Skeletal muscle satellite cell (primary cell): Measurements from ENCODE around the gene TCTA.

Source experiments
- H3K27me3 ChIP-seq: 2 replicates; pipeline ENCODE4 v1.7.0; 2013; ENCODE audit warnings: low read length; ENCODE audit not compliant: control insufficient read depth, insufficient read depth
- H3K36me3 ChIP-seq: 2 replicates; pipeline ENCODE4 v1.7.0; 2013; ENCODE audit warnings: mild to moderate bottlenecking, control low read depth, low read length; ENCODE audit not compliant: insufficient read depth
- H3K4me1 ChIP-seq: 2 replicates; pipeline ENCODE4 v1.7.0; 2013; ENCODE audit warnings: low read length; ENCODE audit not compliant: control insufficient read depth, insufficient read depth
- H3K4me2 ChIP-seq: 2 replicates; pipeline ENCODE4 v1.7.0; 2013; ENCODE audit warnings: mild to moderate bottlenecking, low read length
- H3K4me3 ChIP-seq: 2 replicates; pipeline ENCODE4 v1.7.0; 2013; ENCODE audit warnings: low read length
- H3K9ac ChIP-seq: 2 replicates; pipeline ENCODE4 v1.7.0; 2013; ENCODE audit warnings: mild to moderate bottlenecking, low read depth, low read length, moderate library complexity
- H3K9me3 ChIP-seq: replicated peaks from 2 replicates; pipeline ENCODE4 v1.7.0; 2013; ENCODE audit warnings: mild to moderate bottlenecking, control low read depth, low read length

The TCTA gene

DNA sequence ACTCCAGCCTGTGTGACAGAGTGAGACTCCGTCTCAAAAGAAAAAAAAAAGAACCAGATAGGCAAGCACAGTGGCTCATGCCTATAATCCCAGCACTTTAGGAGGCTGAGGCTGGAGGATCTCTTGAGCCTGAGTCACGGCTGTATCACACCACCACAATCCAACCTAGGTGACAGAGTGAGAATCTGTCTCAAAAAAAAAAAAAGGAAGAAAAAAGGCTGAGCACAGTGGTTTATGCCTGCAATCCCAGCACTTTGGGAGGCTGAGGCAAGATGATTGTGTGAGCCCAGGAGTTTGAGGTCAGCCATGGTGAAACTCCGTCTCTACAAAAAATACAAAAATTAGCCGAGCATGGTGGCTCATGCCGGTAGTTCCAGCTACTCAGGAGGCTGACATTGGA lies 22.5 kb downstream of the TCTA start:
- no peaks in the 10 kb centered on the region for H3K27me3 ChIP-seq
- no peak overlapping the region for H3K4me3 ChIP-seq
- H3K9ac ChIP-seq, result no peak overlapping the region
- H3K4me1 ChIP-seq, result peaks cover 2% of the 10 kb centered on the region
- H3K4me2 ChIP-seq, result no peak overlapping the region
- no peaks in the 10 kb centered on the region for H3K9me3 ChIP-seq
- no peaks in the 10 kb centered on the region for H3K36me3 ChIP-seq

DNA sequence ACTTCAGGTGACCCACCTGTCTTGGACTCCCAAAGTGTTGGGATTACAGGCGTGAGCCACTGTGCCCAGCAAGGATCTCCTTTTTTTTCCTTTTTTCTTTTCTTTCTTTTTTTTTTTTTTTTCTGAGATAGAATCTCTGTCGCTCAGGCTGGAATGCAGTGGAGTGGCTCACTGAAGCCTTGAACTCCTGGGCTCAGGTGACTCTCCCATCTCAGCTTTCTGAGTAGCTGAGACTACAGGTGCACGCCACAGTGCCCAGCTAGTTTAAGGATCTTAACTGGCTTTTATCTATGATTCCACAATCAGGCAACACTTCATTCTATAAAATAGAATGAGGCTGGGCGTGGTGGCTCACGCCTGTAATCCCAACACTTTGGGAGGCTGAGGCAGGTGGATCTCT lies 33.2 kb downstream of the TCTA start:
- Histone ChIP-seq H3K4me2 (no peak overlapping the region), H3K27me3 (no peaks in the 10 kb centered on the region), H3K4me3 (no peak overlapping the region), H3K4me1 (peaks cover 7% of the 10 kb centered on the region), H3K9ac (no peak overlapping the region), H3K9me3 (no peaks in the 10 kb centered on the region), H3K36me3 (no peaks in the 10 kb centered on the region)

DNA sequence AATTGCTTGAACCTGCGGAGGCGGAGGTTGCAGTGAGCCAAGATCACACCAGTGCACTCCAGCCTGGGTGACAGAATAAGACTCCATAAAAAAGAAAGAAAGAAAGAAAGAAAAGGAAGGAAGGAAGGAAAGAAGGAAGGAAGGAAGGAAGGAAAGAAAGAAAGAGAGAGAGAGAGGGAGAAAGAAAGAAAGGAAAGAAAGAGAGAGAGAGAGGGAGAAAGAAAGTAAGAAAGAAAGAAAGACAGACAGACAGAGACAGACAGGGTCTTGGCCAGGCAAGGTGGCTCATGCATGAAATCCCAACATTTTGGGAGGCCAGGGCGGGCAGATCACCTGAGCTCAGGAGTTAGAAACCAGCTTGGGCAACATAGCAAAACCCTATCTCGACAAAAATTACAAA lies 41.4 kb downstream of the TCTA start:
- no peaks in the 10 kb centered on the region for H3K9me3 ChIP-seq
- H3K36me3 ChIP-seq, result no peaks in the 10 kb centered on the region
- no peak overlapping the region for H3K4me2 ChIP-seq
- H3K4me1 ChIP-seq, result peaks cover 25% of the 10 kb centered on the region
- H3K27me3 ChIP-seq, result no peaks in the 10 kb centered on the region
- no peak overlapping the region for H3K4me3 ChIP-seq
- no peak overlapping the region for H3K9ac ChIP-seq

DNA sequence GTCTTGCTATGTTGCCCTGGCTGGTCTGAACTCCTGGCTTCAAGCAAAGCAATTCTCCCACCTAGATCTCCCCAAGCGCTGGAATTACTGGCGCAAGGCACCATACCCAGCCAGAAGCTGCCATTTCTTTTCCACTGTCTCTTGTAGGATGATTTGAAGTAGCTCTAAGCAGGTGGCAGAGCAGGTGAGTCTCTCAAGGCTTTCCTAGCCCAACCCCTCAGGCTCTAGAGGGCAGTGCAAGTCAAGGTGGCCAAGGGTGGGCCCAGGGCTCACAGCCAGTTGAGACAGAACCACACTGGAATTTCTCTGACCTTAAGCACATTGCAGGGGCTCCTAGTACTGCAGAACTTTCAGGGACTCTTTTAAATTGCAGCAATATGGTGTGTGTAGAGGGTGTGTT lies 42.2 kb downstream of the TCTA start:
- H3K36me3 ChIP-seq, result no peaks in the 10 kb centered on the region
- no peak overlapping the region for H3K4me2 ChIP-seq
- H3K9me3 ChIP-seq, result no peaks in the 10 kb centered on the region
- H3K4me3 ChIP-seq, result no peak overlapping the region
- H3K9ac ChIP-seq, result no peak overlapping the region
- H3K4me1 ChIP-seq, result peaks cover 34% of the 10 kb centered on the region
- H3K27me3 ChIP-seq, result no peaks in the 10 kb centered on the region

DNA sequence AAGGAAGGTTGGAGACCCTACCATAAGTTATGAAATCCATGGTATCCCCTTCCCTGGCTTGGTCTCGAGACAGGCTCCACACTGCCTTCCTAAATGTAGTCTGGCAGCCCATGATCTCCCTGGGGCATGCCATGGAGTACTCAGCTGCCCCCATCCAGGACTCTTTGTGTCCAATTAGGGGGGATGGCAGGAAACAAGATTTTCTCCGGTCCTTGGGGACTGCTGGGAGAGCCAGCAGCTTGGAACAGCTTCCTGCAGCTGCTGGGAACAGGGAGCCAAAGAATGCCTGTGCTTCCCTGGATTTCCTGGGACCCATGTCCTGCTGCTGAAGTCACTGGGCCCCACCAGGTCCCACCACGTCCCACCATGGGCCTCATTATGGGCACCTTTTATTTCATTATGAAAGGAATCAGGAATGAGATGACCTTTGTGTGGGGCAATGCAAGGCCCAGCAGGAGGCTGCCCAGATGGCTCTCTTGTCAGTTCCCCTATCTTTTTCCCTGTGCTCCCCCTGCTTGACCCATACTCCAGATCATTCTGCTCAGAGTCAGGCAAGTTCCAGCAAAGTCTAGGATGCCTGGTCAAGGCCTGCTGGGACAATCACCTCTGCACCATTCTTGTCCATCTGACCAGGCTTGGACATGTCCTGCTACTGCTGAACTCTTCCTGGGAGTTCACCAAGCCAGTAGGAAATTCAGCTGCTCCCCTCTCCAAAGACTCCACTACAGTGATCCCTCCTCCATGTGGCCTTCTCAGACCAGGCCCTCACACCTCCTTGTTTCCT lies 42.9 kb downstream of the TCTA start:
- Histone ChIP-seq H3K27me3 (no peaks in the 10 kb centered on the region), H3K4me1 (peaks cover 36% of the 10 kb centered on the region), H3K4me2 (no peak overlapping the region), H3K9ac (no peak overlapping the region), H3K4me3 (no peak overlapping the region), H3K36me3 (no peaks in the 10 kb centered on the region), H3K9me3 (no peaks in the 10 kb centered on the region)

DNA sequence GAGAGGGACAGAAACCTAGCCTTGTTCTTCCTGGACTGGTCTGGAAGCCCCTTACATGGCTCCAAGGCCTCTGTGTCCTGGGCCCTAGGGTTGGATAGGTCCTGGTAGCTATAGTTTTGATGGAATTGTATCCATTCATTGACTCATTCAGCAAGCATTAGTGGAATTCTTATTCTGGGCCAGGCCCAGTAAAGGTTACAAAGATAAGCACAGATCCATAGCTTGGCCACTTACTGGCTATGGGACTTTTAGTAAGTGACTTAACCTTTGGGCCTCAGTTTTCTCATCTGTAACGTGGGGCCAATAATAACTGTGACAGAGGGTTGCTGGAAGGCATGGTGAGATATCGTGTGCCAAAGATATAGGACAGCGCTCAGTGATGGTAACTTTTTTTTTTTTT lies 44.2 kb downstream of the TCTA start:
- H3K4me2 ChIP-seq, result no peak overlapping the region
- H3K36me3 ChIP-seq, result no peaks in the 10 kb centered on the region
- H3K4me1 ChIP-seq, result peaks cover 43% of the 10 kb centered on the region
- no peaks in the 10 kb centered on the region for H3K9me3 ChIP-seq
- no peak overlapping the region for H3K4me3 ChIP-seq
- no peak overlapping the region for H3K9ac ChIP-seq
- H3K27me3 ChIP-seq, result no peaks in the 10 kb centered on the region

DNA sequence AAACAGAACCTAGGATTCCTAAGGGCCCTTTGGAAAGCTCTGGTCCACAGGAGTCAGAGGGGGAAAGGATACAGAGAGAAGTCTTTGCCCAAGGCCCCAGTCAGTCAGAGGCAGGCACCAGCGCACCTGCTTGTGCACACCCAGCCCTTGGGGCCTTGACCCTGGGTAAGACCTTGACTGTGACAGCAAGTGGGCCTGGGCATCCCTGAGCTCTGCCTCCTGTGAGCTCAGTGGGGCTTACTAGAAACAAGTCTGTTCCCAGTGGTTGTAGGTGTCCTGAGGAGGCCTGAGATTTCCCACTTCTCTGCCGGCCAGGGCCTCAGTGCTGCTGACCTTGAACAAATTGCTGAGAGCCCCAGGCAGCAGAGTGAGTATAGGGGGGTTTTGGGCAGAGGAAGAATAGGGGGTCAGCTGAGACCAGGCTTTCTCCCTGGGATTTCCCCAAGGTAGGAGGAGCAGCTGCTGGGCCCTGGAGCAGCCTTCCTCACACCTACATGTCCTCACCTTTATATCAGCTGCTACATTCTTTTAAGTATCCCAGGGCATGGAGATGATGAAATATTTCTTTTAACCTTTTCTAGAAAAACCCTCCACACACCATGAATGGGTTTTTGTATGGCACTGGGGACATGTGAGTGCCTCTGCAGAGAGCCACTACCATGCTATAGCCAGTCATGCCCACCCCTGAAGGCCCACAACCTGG lies 48.1 kb downstream of the TCTA start:
- H3K4me2 ChIP-seq, result no peak overlapping the region
- H3K4me1 ChIP-seq, result peaks cover 43% of the 10 kb centered on the region
- no peak overlapping the region for H3K9ac ChIP-seq
- no peaks in the 10 kb centered on the region for H3K27me3 ChIP-seq
- H3K9me3 ChIP-seq, result no peaks in the 10 kb centered on the region
- no peaks in the 10 kb centered on the region for H3K36me3 ChIP-seq
- no peak overlapping the region for H3K4me3 ChIP-seq

DNA sequence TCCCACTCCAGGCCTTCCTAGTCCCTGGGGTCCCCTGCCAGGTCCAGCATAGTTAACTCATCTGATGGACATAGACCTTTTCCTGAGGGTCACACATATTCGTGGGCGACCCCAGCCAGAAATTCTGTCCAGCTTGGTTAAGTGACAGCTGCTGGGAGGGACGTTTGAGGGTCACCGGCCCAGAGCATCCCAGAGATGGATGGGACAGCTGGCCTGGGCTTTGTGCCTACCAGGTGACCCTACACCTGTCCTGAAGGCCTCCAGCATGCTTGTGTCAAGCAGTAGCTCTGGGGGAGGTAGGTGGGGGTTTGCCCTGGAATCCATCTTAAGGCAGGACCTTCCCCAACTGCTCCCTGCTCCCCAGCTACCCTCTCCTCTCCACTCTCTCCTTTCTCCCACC lies 48.7 kb downstream of the TCTA start:
- no peak overlapping the region for H3K4me2 ChIP-seq
- H3K27me3 ChIP-seq, result no peaks in the 10 kb centered on the region
- H3K9me3 ChIP-seq, result no peaks in the 10 kb centered on the region
- H3K4me1 ChIP-seq, result peaks cover 43% of the 10 kb centered on the region
- H3K36me3 ChIP-seq, result no peaks in the 10 kb centered on the region
- no peak overlapping the region for H3K9ac ChIP-seq
- no peak overlapping the region for H3K4me3 ChIP-seq

DNA sequence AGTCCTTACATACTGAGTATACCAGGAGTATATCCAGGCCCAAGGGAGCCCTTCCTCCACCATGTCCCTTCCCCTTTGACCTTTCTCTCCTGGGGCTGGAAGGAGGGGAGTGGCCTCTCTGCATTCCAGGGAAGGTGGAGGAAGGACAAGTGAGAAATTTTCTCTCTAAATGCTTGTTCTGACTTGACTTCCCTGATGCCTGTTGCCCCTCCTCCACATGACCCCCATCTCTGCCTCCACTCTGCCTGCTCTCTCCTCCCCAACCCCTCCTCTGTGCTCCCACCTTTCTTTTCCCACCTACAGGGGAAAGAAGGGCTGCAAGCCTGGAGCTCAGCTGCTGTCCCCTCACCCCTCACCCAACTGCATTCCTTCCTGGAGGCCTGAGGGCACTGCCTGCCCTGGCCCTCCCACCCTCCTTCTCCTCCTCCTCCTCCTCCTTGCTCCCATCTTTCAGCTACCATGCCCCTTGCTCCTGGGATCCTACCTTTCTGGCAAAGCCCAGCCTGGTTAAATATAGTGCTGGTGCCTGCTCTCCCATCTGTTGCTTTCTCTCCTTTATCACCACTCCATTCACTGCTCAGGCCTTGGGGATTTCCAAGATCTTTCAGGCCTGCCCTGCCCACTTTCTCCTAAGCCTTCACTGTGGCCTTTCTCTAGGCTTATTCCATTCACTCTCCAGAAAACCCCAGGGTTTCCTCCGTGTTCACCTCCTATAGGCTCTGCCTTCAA lies 49.4 kb downstream of the TCTA start:
- Histone ChIP-seq H3K4me2 (peak overlapping the region; percentile 14), H3K4me1 (peaks cover 39% of the 10 kb centered on the region), H3K4me3 (no peak overlapping the region), H3K27me3 (no peaks in the 10 kb centered on the region), H3K36me3 (no peaks in the 10 kb centered on the region), H3K9ac (peak overlapping the region; percentile 47), H3K9me3 (no peaks in the 10 kb centered on the region)

DNA sequence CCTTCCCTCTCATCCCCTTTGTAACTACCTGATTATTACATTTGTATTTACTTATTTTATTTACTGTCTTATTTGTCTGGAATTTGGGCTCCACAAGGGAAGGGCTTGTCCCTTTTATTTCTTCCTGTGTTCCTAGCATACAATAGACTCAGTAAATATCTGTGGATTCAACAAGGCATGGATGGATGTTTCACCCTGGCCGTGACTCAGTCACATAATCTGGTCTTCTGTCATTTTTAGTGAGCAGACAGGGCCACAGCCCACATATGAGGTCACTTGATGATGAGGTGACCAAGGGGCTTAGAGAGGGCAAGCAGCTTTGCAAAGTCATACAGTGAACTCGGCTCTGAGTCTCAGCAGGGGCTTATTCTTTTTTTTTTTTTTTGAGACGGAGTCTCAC lies 50.0 kb downstream of the TCTA start:
- peak overlapping the region; percentile 47 for H3K9ac ChIP-seq

DNA sequence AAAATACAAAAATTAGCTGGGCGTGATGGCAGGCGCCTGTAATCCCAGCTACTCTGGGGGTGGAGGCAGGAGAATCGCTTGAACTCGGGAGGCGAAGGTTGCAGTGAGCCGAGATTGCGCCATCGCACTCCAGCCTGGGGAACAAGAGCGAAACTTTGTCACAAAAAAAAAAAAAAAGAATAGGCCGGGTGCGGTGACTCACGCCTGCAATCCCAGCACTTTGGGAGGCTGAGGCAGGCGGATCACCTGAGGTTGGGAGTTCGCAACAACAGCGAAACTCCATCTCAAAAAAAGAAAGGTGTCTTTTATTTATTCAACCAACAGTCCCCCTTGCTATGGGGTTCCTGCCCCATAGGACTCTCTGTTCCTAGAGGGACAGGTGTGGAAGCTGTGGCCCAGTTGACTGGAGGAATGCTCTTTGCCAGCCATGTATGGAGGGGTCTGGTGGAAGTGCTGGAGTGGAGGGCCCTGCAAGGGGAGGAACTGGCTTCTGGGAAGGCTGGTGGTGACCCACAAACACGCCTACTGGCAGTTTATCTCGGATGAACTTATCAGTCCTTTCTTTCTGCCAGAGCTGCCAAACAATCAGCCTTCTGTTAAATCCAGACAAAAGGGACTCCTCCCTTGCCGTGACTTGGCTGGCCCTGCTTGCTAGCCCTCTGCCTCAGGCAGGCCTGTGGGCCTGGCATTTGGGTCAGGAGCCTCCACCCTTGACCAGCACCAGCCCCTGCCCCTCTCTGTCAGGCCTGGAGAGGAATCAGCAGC lies 53.2 kb downstream of the TCTA start:
- Histone ChIP-seq H3K27me3 (no peaks in the 10 kb centered on the region), H3K4me2 (no peak overlapping the region), H3K4me1 (peaks cover 36% of the 10 kb centered on the region), H3K9me3 (no peaks in the 10 kb centered on the region), H3K9ac (no peak overlapping the region), H3K4me3 (no peak overlapping the region), H3K36me3 (no peaks in the 10 kb centered on the region)

More for the DNA sequence above, 50.0 kb downstream of the TCTA start:
- Histone ChIP-seq H3K4me3 (no peak overlapping the region), H3K36me3 (no peaks in the 10 kb centered on the region), H3K9me3 (no peaks in the 10 kb centered on the region), H3K27me3 (no peaks in the 10 kb centered on the region), H3K4me2 (peak overlapping the region; percentile 14), H3K4me1 (peaks cover 36% of the 10 kb centered on the region)
